HepG2 (cell line): ENCODE measurements around the gene PAQR7. TPM values are rescaled to one million over a fixed set of nuclear protein-coding genes. Genes with fewer than 3 reads are reported as not detected.

Source experiments
- CBX5 ChIP-seq: sonication (generic); formaldehyde crosslinking; IDR thresholded peaks from 2 replicates; pipeline ENCODE4 v1.4.0; 2020; ENCODE audit warnings: missing genetic modification reagents, borderline replicate concordance
- HOXA5 ChIP-seq: sonication (generic); formaldehyde crosslinking; IDR thresholded peaks from 2 replicates; pipeline ENCODE4 v1.4.0; 2020; ENCODE audit warnings: missing genetic modification reagents
- JUND ChIP-seq: sonication (generic); formaldehyde crosslinking; IDR thresholded peaks from 2 replicates; pipeline ENCODE4 v1.8.0; 2022; ENCODE audit warnings: mild to moderate bottlenecking, missing genetic modification reagents
- MIER3 ChIP-seq: IDR thresholded peaks from 2 replicates; pipeline ENCODE4 v1.6.1; 2016; ENCODE audit warnings: missing compliant biosample characterization, borderline replicate concordance
- RARG ChIP-seq: sonication (generic); formaldehyde crosslinking; IDR thresholded peaks from 2 replicates; pipeline ENCODE4 v1.4.0; 2020; ENCODE audit warnings: low read depth, mild to moderate bottlenecking, missing genetic modification reagents
- ZBTB20 ChIP-seq: sonication (generic); formaldehyde crosslinking; IDR thresholded peaks from 2 replicates; pipeline ENCODE4 v1.8.1; 2023; ENCODE audit warnings: missing genetic modification reagents, low read depth, mild to moderate bottlenecking, borderline replicate concordance
- ZMYM3 ChIP-seq: sonication (generic); formaldehyde crosslinking; IDR thresholded peaks from 2 replicates; pipeline ENCODE4 v1.5.1; 2020; ENCODE audit warnings: mild to moderate bottlenecking, missing genetic modification reagents
- ZNF180 ChIP-seq: sonication (generic); formaldehyde crosslinking; IDR thresholded peaks from 2 replicates; pipeline ENCODE4 v1.4.0; 2020; ENCODE audit warnings: low read depth, missing genetic modification reagents, borderline replicate concordance
- ZNF614 ChIP-seq: IDR thresholded peaks from 2 replicates; pipeline ENCODE4 v1.6.1; 2018; ENCODE audit warnings: missing biosample characterization, missing genetic modification reagents, inconsistent platforms, borderline replicate concordance
- polyA plus RNA-seq, 8 experiments: library from polyadenylated mRNA; depleted of rRNA in 3 of 8; stranded (reverse) in 7 of 8; unstranded in 1 of 8; fragments of >200 nt; fragmentation: Illumina TruSeq in 4 of 8; extraction: Trizol in 4 of 8; gene quantifications; 2 replicates each; pipeline versions ENCODE4 v1.2.1 to v1.2.3, GENCODE V29; 2011 to 2016; ENCODE audit warnings: low read depth in 4 of 8, missing spikeins in 1 of 8, mixed read lengths in 1 of 8; ENCODE audit not compliant: insufficient read depth in 1 of 8
- total RNA-seq, 5 experiments: library from RNA; depleted of rRNA; stranded (reverse); fragments of >200 nt; fragmentation: Illumina TruSeq; extraction: Trizol; gene quantifications; 2 replicates each; pipeline ENCODE4 v1.2.3, GENCODE V29; 2016; ENCODE audit warnings: low read depth in 1 of 5
- TF ChIP-seq, protein P1 (sequence below): sonication (generic); formaldehyde crosslinking; IDR thresholded peaks from 2 replicates; pipeline ENCODE4 v1.4.0; 2020; ENCODE audit warnings: mild to moderate bottlenecking, missing genetic modification reagents
- TF ChIP-seq, protein P2 (sequence below), 2 experiments: fragments of 450-650 bp in 1 of 2; sonication (generic) in 1 of 2; formaldehyde crosslinking in 1 of 2; IDR thresholded peaks; 2 replicates each; pipeline versions ENCODE4 v1.6.1 to v1.8.0; 2016 to 2022; ENCODE audit warnings: antibody characterized with exemption in 1 of 2, mild to moderate bottlenecking in 1 of 2, missing genetic modification reagents in 1 of 2
- TF ChIP-seq, protein P3 (sequence below): IDR thresholded peaks from 2 replicates; pipeline ENCODE4 v1.6.1; 2012; ENCODE audit warnings: low read length, improper control_type of control experiment

Gene PAQR7
- total and polyA plus RNA-seq, 2 of the 13 experiments (the other 11 are each of a cell fraction or from before 2014, with no cell fraction given), result 13.2 to 16.6 TPM

DNA sequence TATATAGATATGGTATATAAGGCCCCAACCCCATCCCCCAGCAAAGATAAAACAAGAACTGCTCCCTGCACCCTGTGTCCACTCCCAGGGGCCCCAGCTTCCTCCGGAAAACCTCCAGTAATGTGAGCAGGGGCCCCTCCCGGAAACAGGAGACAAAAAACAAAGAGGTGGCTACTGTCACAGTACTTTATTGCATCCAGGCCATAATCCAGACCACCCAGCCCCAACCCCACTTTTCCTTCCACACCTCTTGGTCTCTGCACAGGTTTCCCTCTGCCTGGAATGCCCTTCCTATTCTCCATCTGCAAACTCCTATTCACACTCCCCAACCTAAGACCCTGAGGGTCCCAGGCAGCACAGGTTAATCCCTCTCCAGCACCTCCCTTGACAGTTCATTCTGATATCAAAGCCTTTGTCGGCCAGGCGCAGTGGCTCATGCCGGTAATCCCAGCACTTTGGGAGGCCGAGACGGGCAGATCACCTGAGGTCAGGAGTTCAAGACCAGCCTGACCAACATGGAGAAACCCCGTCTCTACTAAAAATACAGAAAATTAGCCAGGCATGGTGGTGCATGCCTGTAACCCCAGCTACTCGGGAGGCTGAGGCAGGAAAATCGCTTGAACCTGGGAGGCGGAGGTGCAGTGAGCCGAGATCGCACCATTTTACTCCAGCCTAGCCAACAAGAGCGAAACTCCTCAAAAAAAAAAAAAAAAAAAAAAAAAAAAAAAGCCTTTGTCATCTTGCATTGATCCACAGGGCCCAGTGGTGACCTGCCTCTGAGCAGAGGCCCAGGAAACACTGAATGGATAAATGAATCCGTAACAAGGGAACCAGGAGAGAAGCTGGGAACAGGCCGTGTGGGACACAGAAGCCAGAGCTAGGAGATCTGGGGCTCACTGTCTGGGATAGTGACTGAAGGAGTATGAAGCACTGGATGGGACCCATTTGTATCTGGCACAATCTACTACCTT lies 13.9 kb downstream of the PAQR7 start (continued):
- TF ChIP-seq, protein P1, sequence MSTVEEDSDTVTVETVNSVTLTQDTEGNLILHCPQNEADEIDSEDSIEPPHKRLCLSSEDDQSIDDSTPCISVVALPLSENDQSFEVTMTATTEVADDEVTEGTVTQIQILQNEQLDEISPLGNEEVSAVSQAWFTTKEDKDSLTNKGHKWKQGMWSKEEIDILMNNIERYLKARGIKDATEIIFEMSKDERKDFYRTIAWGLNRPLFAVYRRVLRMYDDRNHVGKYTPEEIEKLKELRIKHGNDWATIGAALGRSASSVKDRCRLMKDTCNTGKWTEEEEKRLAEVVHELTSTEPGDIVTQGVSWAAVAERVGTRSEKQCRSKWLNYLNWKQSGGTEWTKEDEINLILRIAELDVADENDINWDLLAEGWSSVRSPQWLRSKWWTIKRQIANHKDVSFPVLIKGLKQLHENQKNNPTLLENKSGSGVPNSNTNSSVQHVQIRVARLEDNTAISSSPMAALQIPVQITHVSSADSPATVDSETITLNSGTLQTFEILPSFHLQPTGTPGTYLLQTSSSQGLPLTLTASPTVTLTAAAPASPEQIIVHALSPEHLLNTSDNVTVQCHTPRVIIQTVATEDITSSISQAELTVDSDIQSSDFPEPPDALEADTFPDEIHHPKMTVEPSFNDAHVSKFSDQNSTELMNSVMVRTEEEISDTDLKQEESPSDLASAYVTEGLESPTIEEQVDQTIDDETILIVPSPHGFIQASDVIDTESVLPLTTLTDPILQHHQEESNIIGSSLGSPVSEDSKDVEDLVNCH (CRISPR knock-in tag), result no peak
- peak; percentile 50; the same call in 1 of the 2 replicates for TF ChIP-seq ZMYM3 (CRISPR knock-in tag)
- TF ChIP-seq, protein P2, sequence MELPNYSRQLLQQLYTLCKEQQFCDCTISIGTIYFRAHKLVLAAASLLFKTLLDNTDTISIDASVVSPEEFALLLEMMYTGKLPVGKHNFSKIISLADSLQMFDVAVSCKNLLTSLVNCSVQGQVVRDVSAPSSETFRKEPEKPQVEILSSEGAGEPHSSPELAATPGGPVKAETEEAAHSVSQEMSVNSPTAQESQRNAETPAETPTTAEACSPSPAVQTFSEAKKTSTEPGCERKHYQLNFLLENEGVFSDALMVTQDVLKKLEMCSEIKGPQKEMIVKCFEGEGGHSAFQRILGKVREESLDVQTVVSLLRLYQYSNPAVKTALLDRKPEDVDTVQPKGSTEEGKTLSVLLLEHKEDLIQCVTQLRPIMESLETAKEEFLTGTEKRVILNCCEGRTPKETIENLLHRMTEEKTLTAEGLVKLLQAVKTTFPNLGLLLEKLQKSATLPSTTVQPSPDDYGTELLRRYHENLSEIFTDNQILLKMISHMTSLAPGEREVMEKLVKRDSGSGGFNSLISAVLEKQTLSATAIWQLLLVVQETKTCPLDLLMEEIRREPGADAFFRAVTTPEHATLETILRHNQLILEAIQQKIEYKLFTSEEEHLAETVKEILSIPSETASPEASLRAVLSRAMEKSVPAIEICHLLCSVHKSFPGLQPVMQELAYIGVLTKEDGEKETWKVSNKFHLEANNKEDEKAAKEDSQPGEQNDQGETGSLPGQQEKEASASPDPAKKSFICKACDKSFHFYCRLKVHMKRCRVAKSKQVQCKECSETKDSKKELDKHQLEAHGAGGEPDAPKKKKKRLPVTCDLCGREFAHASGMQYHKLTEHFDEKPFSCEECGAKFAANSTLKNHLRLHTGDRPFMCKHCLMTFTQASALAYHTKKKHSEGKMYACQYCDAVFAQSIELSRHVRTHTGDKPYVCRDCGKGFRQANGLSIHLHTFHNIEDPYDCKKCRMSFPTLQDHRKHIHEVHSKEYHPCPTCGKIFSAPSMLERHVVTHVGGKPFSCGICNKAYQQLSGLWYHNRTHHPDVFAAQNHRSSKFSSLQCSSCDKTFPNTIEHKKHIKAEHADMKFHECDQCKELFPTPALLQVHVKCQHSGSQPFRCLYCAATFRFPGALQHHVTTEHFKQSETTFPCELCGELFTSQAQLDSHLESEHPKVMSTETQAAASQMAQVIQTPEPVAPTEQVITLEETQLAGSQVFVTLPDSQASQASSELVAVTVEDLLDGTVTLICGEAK (IDR thresholded peaks at IDR 0.05), result no peak
- TF ChIP-seq, protein P2 (CRISPR knock-in tag; IDR thresholded peaks at IDR 0.05), result peak; percentile 66; the same call in 1 of the 2 replicates
- TF ChIP-seq HOXA5 (CRISPR knock-in tag), result 0 out of 2 replicates have a peak, but pooled peaks have one; percentile 33
- TF ChIP-seq ZNF180 (CRISPR knock-in tag), result no peak
- no peak for TF ChIP-seq MIER3
- TF ChIP-seq ZBTB20 (CRISPR knock-in tag), result peak; percentile 84; the same call in 1 of the 2 replicates
- no peak for TF ChIP-seq RARG (CRISPR knock-in tag)
- TF ChIP-seq ZNF614, result peak; percentile 35; the same call in 1 of the 2 replicates
- peak; percentile 92 for TF ChIP-seq JUND (CRISPR knock-in tag)
- TF ChIP-seq CBX5 (CRISPR knock-in tag), result peak; percentile 81; the same call in 1 of the 2 replicates
- TF ChIP-seq, protein P3, sequence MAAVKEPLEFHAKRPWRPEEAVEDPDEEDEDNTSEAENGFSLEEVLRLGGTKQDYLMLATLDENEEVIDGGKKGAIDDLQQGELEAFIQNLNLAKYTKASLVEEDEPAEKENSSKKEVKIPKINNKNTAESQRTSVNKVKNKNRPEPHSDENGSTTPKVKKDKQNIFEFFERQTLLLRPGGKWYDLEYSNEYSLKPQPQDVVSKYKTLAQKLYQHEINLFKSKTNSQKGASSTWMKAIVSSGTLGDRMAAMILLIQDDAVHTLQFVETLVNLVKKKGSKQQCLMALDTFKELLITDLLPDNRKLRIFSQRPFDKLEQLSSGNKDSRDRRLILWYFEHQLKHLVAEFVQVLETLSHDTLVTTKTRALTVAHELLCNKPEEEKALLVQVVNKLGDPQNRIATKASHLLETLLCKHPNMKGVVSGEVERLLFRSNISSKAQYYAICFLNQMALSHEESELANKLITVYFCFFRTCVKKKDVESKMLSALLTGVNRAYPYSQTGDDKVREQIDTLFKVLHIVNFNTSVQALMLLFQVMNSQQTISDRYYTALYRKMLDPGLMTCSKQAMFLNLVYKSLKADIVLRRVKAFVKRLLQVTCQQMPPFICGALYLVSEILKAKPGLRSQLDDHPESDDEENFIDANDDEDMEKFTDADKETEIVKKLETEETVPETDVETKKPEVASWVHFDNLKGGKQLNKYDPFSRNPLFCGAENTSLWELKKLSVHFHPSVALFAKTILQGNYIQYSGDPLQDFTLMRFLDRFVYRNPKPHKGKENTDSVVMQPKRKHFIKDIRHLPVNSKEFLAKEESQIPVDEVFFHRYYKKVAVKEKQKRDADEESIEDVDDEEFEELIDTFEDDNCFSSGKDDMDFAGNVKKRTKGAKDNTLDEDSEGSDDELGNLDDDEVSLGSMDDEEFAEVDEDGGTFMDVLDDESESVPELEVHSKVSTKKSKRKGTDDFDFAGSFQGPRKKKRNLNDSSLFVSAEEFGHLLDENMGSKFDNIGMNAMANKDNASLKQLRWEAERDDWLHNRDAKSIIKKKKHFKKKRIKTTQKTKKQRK, result no peak
